ENCODE results near the gene DENND4A.

DENND4A gene

GRCh38 chr15:65612949-65613744 lies 178.9 kb downstream of the DENND4A start:
- Histone ChIP-seq H2AFZ (ENCODE audit: low read length) (no peak overlapping the region), H3K18ac (ENCODE audit: low read length) (no peak overlapping the region), H3K23ac (ENCODE audit: low read depth, low read length, poor library complexity) (no peak overlapping the region), H3K27me3 (ENCODE audit: control insufficient read depth in 3 of 3, insufficient read depth in 3 of 3, low read depth in 1 of 3, low read length in 3 of 3) (no peaks in the 10 kb centered on the region), H4K91ac (ENCODE audit: low read depth, low read length, poor library complexity) (no peak overlapping the region), H3K36me3 (replicated peaks in 1 of 2; ENCODE audit: control insufficient read depth in 2 of 2, insufficient read depth in 2 of 2, low read length in 2 of 2) (no peaks in the 10 kb centered on the region), H4K8ac (ENCODE audit: low read depth, low read length) (no peak overlapping the region), H3K9ac (ENCODE audit: low read depth, low read length, poor library complexity) (no peak overlapping the region), H3K4ac (ENCODE audit: low read length) (no peak overlapping the region), H2BK120ac (ENCODE audit: low read depth, low read length) (no peak overlapping the region), H3K4me1 (ENCODE audit: control insufficient read depth in 2 of 2, insufficient read depth in 1 of 2, low read depth in 1 of 2, low read length in 2 of 2) (peaks cover 8 to 14% of the 10 kb centered on the region in 2 donors), H2BK15ac (ENCODE audit: low read length) (no peak overlapping the region), H2BK5ac (ENCODE audit: low read length) (no peak overlapping the region), H3K14ac (ENCODE audit: low read length) (no peak overlapping the region), H3K9me3 (replicated peaks in 1 of 2; ENCODE audit: control insufficient read depth in 2 of 2, insufficient read depth in 1 of 2, low read depth in 1 of 2, low read length in 2 of 2) (no peaks in the 10 kb centered on the region), H3K4me3 (ENCODE audit: low read length in 2 of 2) (no peak overlapping the region), H3K4me2 (ENCODE audit: insufficient read depth, low read length, poor library complexity, severe bottlenecking) (no peak overlapping the region), H3K79me1 (ENCODE audit: low read depth, low read length) (no peaks in the 10 kb centered on the region), H2AK5ac (ENCODE audit: low read depth, low read length) (no peak overlapping the region), H2BK12ac (ENCODE audit: low read length) (no peak overlapping the region), H3K27ac (replicated peaks; ENCODE audit: low read length) (no peak overlapping the region)
- WGBS, 2 donors (ENCODE audit: extremely low coverage in 2 of 2, insufficient read length in 2 of 2, insufficient replicate concordance in 1 of 2) = no CpG with 5 or more reads among the region's 6 CpGs
- no peak for DNase-seq (ENCODE audit: low spot score)

- H2AFZ ChIP-seq (ENCODE audit: low read length) = peak overlapping the region; percentile 92
- no peak overlapping the region for H2BK5ac ChIP-seq (ENCODE audit: low read length)
- peaks cover 0 to 2% of the 10 kb centered on the region in 2 donors for H3K36me3 ChIP-seq (replicated peaks in 1 of 2; ENCODE audit: control insufficient read depth in 2 of 2, insufficient read depth in 2 of 2, low read length in 2 of 2)
- peaks cover 8 to 14% of the 10 kb centered on the region in 2 donors for H3K4me1 ChIP-seq (ENCODE audit: control insufficient read depth in 2 of 2, insufficient read depth in 1 of 2, low read depth in 1 of 2, low read length in 2 of 2)
- H4K8ac ChIP-seq (ENCODE audit: low read depth, low read length) = no peak overlapping the region
- peak overlapping the region; percentile 26 for H3K27ac ChIP-seq (replicated peaks; ENCODE audit: low read length)
- no peak overlapping the region for H3K9ac ChIP-seq (ENCODE audit: low read depth, low read length, poor library complexity)
- no peaks in the 10 kb centered on the region for H3K9me3 ChIP-seq (replicated peaks in 1 of 2; ENCODE audit: control insufficient read depth in 2 of 2, insufficient read depth in 1 of 2, low read depth in 1 of 2, low read length in 2 of 2)
- DNase-seq (ENCODE audit: low spot score) = no peak
- no peak overlapping the region for H3K4ac ChIP-seq (ENCODE audit: low read length)
- no peak overlapping the region for H3K23ac ChIP-seq (ENCODE audit: low read depth, low read length, poor library complexity)
- H3K14ac ChIP-seq (ENCODE audit: low read length) = no peak overlapping the region
- no peak overlapping the region for H2BK12ac ChIP-seq (ENCODE audit: low read length)
- no peak overlapping the region for H2BK120ac ChIP-seq (ENCODE audit: low read depth, low read length)
- no peaks in the 10 kb centered on the region for H3K27me3 ChIP-seq (ENCODE audit: control insufficient read depth in 3 of 3, insufficient read depth in 3 of 3, low read depth in 1 of 3, low read length in 3 of 3)
- no CpG with 5 or more reads among the region's 2 CpGs for WGBS, 2 donors (ENCODE audit: extremely low coverage in 2 of 2, insufficient read length in 2 of 2, insufficient replicate concordance in 1 of 2)
- no peaks in the 10 kb centered on the region for H3K79me1 ChIP-seq (ENCODE audit: low read depth, low read length)
- no peak overlapping the region for H3K4me2 ChIP-seq (ENCODE audit: insufficient read depth, low read length, poor library complexity, severe bottlenecking)
- no peak overlapping the region for H4K91ac ChIP-seq (ENCODE audit: low read depth, low read length, poor library complexity)
- peak overlapping the region in 1 of 2 donors; percentile 65 for H3K4me3 ChIP-seq (ENCODE audit: low read length in 2 of 2)
- no peak overlapping the region for H2AK5ac ChIP-seq (ENCODE audit: low read depth, low read length)
- H3K18ac ChIP-seq (ENCODE audit: low read length) = no peak overlapping the region
- no peak overlapping the region for H2BK15ac ChIP-seq (ENCODE audit: low read length)
These were observed 179.5 kb downstream of the DENND4A start for GRCh38 chr15:65612616-65612946.

GRCh38 chr15:65611888-65612615 lies 180.0 kb downstream of the DENND4A start:
- Histone ChIP-seq H2AFZ (ENCODE audit: low read length) (peak overlapping the region; percentile 92), H2BK12ac (ENCODE audit: low read length) (no peak overlapping the region), H3K4me2 (ENCODE audit: insufficient read depth, low read length, poor library complexity, severe bottlenecking) (peak overlapping the region; percentile 58), H3K9me3 (replicated peaks in 1 of 2; ENCODE audit: control insufficient read depth in 2 of 2, insufficient read depth in 1 of 2, low read depth in 1 of 2, low read length in 2 of 2) (no peaks in the 10 kb centered on the region), H4K8ac (ENCODE audit: low read depth, low read length) (no peak overlapping the region), H2AK5ac (ENCODE audit: low read depth, low read length) (no peak overlapping the region), H3K36me3 (replicated peaks in 1 of 2; ENCODE audit: control insufficient read depth in 2 of 2, insufficient read depth in 2 of 2, low read length in 2 of 2) (peaks cover 1 to 7% of the 10 kb centered on the region in 2 donors), H3K4me3 (ENCODE audit: low read length in 2 of 2) (peak overlapping the region in 1 of 2 donors; percentile 65), H2BK120ac (ENCODE audit: low read depth, low read length) (no peak overlapping the region), H3K4ac (ENCODE audit: low read length) (no peak overlapping the region), H3K18ac (ENCODE audit: low read length) (no peak overlapping the region), H2BK15ac (ENCODE audit: low read length) (no peak overlapping the region), H3K4me1 (ENCODE audit: control insufficient read depth in 2 of 2, insufficient read depth in 1 of 2, low read depth in 1 of 2, low read length in 2 of 2) (peaks cover 8 to 14% of the 10 kb centered on the region in 2 donors), H3K9ac (ENCODE audit: low read depth, low read length, poor library complexity) (no peak overlapping the region), H2BK5ac (ENCODE audit: low read length) (no peak overlapping the region), H4K91ac (ENCODE audit: low read depth, low read length, poor library complexity) (no peak overlapping the region), H3K14ac (ENCODE audit: low read length) (no peak overlapping the region), H3K27me3 (ENCODE audit: control insufficient read depth in 3 of 3, insufficient read depth in 3 of 3, low read depth in 1 of 3, low read length in 3 of 3) (no peaks in the 10 kb centered on the region), H3K23ac (ENCODE audit: low read depth, low read length, poor library complexity) (no peak overlapping the region), H3K27ac (replicated peaks; ENCODE audit: low read length) (peak overlapping the region; percentile 89), H3K79me1 (ENCODE audit: low read depth, low read length) (no peaks in the 10 kb centered on the region)
- peak; percentile 9 for DNase-seq (ENCODE audit: low spot score)
- no CpG with 5 or more reads among the region's 5 CpGs for WGBS, 2 donors (ENCODE audit: extremely low coverage in 2 of 2, insufficient read length in 2 of 2, insufficient replicate concordance in 1 of 2)
